Neural progenitor cell (in vitro differentiated cells): ENCODE measurements around the gene SHISAL1.

Experiments
- CTCF ChIP-seq: fragments of 200-600 bp; sonication (generic); IDR thresholded peaks from 2 replicates; pipeline ENCODE4 v1.5.1; 2017; ENCODE audit warnings: antibody characterized with exemption, mild to moderate bottlenecking
- EZH2 ChIP-seq: fragments of 200-600 bp; sonication (generic); IDR thresholded peaks from 2 replicates; pipeline ENCODE4 v1.6.1; 2017; ENCODE audit warnings: antibody characterized with exemption, mild to moderate bottlenecking, moderate library complexity

- TF ChIP-seq CTCF: no peak
- TF ChIP-seq EZH2: no peak
Observed at GRCh38 chr22:44267856-44268255, 44.9 kb downstream of the SHISAL1 start.
